ENCODE measurements around the gene ANKRD55. TPM values are rescaled to one million over a fixed set of nuclear protein-coding genes. Genes with fewer than 3 reads are reported as not detected.
A peak's percentile ranks its signal among the peaks of the same experiment; 100 is the strongest.
"Not testable (repeated sequence)": the region's sequence is repeated elsewhere in the genome, so short reads cannot be mapped to it uniquely, and the experiment has no call there.

ANKRD55 gene
- total RNA-seq, 2 donors from 2014 or later, result not detected

DNA sequence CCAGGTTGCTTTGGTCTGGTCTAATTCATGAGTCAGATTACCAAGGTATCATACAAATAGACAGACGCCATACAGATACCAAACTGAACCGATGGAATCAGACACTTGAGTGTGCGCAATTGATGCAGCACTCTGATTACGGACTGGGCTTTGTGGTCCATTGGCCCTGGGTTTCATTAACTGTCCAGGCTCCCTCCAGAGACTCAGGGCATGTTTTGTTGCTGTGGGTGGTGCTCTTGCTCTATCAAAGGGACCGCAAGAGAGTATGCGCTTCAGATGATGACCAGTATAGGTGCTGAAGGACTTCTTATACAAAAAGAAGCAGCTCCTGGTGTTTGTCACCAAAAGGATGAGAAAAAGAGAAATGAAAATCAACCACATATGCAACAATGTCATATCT lies 36.9 kb upstream of the ANKRD55 start:
- H3K9me3 ChIP-seq, result no peaks in the 10 kb centered on the region
- ATAC-seq (ENCODE audit: insufficient number of reproducible peaks, low FRiP score, low read depth), result no peak
- H3K27ac ChIP-seq, result no peak overlapping the region
- TF ChIP-seq, protein P1, sequence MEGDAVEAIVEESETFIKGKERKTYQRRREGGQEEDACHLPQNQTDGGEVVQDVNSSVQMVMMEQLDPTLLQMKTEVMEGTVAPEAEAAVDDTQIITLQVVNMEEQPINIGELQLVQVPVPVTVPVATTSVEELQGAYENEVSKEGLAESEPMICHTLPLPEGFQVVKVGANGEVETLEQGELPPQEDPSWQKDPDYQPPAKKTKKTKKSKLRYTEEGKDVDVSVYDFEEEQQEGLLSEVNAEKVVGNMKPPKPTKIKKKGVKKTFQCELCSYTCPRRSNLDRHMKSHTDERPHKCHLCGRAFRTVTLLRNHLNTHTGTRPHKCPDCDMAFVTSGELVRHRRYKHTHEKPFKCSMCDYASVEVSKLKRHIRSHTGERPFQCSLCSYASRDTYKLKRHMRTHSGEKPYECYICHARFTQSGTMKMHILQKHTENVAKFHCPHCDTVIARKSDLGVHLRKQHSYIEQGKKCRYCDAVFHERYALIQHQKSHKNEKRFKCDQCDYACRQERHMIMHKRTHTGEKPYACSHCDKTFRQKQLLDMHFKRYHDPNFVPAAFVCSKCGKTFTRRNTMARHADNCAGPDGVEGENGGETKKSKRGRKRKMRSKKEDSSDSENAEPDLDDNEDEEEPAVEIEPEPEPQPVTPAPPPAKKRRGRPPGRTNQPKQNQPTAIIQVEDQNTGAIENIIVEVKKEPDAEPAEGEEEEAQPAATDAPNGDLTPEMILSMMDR (IDR thresholded peaks at IDR 0.05), result no peak
- peaks cover 2 to 5% of the 10 kb centered on the region in 2 donors for H3K4me1 ChIP-seq (ENCODE audit: control insufficient read depth in 1 of 2, low read depth in 2 of 2)
- no peak for DNase-seq (ENCODE audit: low spot score)
- H3K4me3 ChIP-seq, result no peak overlapping the region
- H3K27me3 ChIP-seq (replicated peaks; ENCODE audit: insufficient read depth), result no peaks in the 10 kb centered on the region
- no peaks in the 10 kb centered on the region for H3K36me3 ChIP-seq

DNA sequence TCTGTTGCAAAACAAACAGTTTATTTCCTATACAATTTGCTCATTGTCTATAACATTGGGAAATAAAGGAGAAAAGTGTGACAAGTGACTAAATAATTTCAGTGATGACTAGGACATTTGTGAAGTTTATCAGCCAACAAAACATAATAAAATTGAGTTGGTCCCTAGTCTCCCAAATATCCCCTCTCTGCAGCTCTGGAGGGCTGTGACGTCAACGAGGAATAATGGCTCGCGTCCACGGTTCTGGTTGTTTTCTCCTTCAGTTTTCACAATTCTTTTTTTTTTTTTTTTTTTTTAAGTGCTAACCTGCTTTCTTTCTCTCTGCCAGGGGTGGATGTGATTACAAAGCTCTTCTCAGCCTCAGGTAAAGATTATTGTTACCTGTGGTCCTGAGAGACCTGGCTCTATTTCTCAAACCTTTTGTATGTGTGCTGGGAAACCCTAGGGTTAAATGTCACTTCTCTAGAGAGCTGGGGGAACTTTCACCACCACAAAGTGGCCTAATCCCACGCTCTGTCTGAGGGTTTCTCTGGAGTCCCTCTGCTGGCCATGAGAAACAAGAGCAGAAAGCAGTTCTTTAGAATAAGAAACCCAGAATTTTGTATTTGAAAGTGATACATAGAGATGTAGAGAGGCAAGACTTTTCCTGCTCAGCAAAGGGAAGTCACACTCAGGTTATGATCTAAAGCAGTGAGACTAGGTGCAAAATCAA lies 36.2 kb upstream of the ANKRD55 start:
- no peak overlapping the region for H3K4me3 ChIP-seq
- peaks cover 2 to 5% of the 10 kb centered on the region in 2 donors for H3K4me1 ChIP-seq (ENCODE audit: control insufficient read depth in 1 of 2, low read depth in 2 of 2)
- H3K9me3 ChIP-seq, result no peaks in the 10 kb centered on the region
- no peak overlapping the region for H3K27ac ChIP-seq
- no peaks in the 10 kb centered on the region for H3K36me3 ChIP-seq
- TF ChIP-seq, protein P1 (IDR thresholded peaks at IDR 0.05), result peak; percentile 51
- DNase-seq (ENCODE audit: low spot score), result no peak
- H3K27me3 ChIP-seq (replicated peaks; ENCODE audit: insufficient read depth), result no peaks in the 10 kb centered on the region
- peak; percentile 30 for ATAC-seq (ENCODE audit: insufficient number of reproducible peaks, low FRiP score, low read depth)

DNA sequence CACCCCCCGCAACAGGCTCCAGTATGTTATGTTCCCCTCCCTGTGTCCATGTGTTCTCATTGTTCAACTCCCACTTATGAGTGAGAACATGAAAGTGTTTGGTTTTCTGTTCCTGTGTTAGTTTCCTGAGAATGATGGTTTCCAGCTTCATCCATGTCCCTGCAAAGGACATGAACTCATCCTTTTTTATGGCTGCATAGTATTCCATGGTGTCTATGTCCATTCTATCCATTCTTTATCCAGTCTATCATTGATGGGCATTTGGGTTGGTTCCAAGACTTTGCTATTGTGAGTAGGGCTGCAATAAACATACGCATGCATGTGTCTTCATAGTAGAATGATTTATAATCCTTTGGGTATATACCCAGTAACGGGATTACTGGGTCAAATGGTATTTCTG lies 35.6 kb upstream of the ANKRD55 start:
- H3K27ac ChIP-seq; H3K4me1 ChIP-seq (ENCODE audit: control insufficient read depth in 1 of 2, low read depth in 2 of 2); H3K27me3 ChIP-seq (replicated peaks; ENCODE audit: insufficient read depth); H3K36me3 ChIP-seq; H3K4me3 ChIP-seq; H3K9me3 ChIP-seq; DNase-seq (ENCODE audit: low spot score); ATAC-seq (ENCODE audit: insufficient number of reproducible peaks, low FRiP score, low read depth): not testable (repeated sequence)

DNA sequence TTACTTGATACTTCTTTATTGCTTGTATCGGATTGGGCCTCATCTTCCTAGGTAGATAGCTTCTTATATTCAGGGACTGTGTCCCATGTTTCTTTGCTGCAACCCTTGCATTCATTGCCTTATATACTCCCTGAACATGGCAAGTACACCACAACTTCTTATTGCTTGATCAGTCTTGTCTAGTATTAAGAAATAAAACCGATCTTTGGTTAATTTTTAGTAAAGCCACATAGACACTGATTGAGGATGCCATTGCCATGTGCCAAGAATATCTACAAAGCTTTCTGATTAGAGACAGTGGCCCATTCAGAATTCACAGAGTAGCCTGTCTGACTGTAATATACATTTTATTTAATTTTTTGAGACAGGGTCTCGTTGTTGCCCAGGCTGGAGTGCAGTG lies 34.7 kb upstream of the ANKRD55 start:
- DNase-seq (ENCODE audit: low spot score) (no peak), ATAC-seq (ENCODE audit: insufficient number of reproducible peaks, low FRiP score, low read depth) (no peak)
- Histone ChIP-seq H3K9me3 (no peaks in the 10 kb centered on the region), H3K4me3 (no peak overlapping the region), H3K4me1 (ENCODE audit: control insufficient read depth in 1 of 2, low read depth in 2 of 2) (peaks cover 2 to 5% of the 10 kb centered on the region in 2 donors), H3K27me3 (replicated peaks; ENCODE audit: insufficient read depth) (no peaks in the 10 kb centered on the region), H3K27ac (no peak overlapping the region), H3K36me3 (no peaks in the 10 kb centered on the region)
- TF ChIP-seq, protein P1 (IDR thresholded peaks at IDR 0.05), result no peak

DNA sequence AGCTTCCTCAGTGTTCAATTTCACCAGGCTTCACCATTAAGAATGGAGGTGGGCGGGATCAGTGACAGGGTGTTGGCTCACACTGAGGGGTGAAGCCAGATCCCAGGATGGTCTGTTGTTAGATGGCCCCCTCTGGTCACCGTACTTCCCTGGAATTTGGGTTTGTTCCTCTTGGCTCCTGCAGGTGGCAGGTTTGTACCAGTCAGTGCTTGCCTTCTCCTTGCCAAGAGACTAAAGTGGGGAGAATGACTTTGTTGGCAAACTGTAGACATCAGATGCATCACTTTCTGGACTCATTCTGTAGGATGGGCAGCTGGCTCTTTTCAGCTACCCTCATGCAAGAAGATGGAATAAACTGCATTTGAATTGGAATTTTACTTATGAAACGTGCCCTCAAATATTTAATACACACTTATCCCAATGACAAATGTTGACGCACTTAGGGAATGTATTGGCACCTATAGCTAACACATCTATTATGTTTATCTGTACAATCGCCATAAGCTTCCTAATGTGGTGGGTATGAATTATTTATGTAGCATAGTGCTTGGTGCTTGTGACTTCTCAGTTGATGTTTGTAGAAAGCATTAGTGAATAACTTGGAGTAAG lies 31.4 kb upstream of the ANKRD55 start:
- no peaks in the 10 kb centered on the region for H3K36me3 ChIP-seq
- TF ChIP-seq, protein P1 (IDR thresholded peaks at IDR 0.05), result peak; percentile 38
- ATAC-seq (ENCODE audit: insufficient number of reproducible peaks, low FRiP score, low read depth), result no peak
- no peak overlapping the region for H3K4me3 ChIP-seq
- H3K27me3 ChIP-seq (replicated peaks; ENCODE audit: insufficient read depth), result no peaks in the 10 kb centered on the region
- DNase-seq (ENCODE audit: low spot score), result no peak
- no peak overlapping the region for H3K27ac ChIP-seq
- H3K4me1 ChIP-seq (ENCODE audit: control insufficient read depth in 1 of 2, low read depth in 2 of 2), result peaks cover 3 to 5% of the 10 kb centered on the region in 2 donors
- H3K9me3 ChIP-seq, result no peaks in the 10 kb centered on the region

Data from thoracic aorta (tissue), 2 donors.